ENCODE data around the gene DCLK1. TPM values are rescaled to one million over a fixed set of nuclear protein-coding genes. Genes with fewer than 3 reads are reported as not detected.

DCLK1 gene
- total RNA-seq, 1 donor from 2014 or later, result 3.9 TPM

GRCh38 chr13:35964863-35965180 is 166.4 kb downstream of the DCLK1 start:
- H3K27me3 Mint-ChIP-seq, result no peaks in the 10 kb centered on the region
- H3K9me3 Mint-ChIP-seq (ENCODE audit: low read depth), result peaks cover 8% of the 10 kb centered on the region
- no peak for TF ChIP-seq CTCF (IDR thresholded peaks at IDR 0.05; ENCODE audit: unreplicated experiment)
- no peak overlapping the region for H3K27ac Mint-ChIP-seq
- DNase-seq (ENCODE audit: low spot score, unreplicated experiment), result no peak
- no peaks in the 10 kb centered on the region for H3K4me1 Mint-ChIP-seq (ENCODE audit: low read depth)
- peaks cover 2% of the 10 kb centered on the region for H3K36me3 Mint-ChIP-seq (ENCODE audit: insufficient read depth)
- H3K4me3 Mint-ChIP-seq (ENCODE audit: low read depth), result no peak overlapping the region

- H3K27ac Mint-ChIP-seq, result no peak overlapping the region
- H3K36me3 Mint-ChIP-seq (ENCODE audit: insufficient read depth), result peaks cover 2% of the 10 kb centered on the region
- H3K9me3 Mint-ChIP-seq (ENCODE audit: low read depth), result peaks cover 8% of the 10 kb centered on the region
- no peaks in the 10 kb centered on the region for H3K27me3 Mint-ChIP-seq
- H3K4me3 Mint-ChIP-seq (ENCODE audit: low read depth), result no peak overlapping the region
- H3K4me1 Mint-ChIP-seq (ENCODE audit: low read depth), result no peaks in the 10 kb centered on the region
- TF ChIP-seq CTCF (IDR thresholded peaks at IDR 0.05; ENCODE audit: unreplicated experiment), result no peak
- no peak for DNase-seq (ENCODE audit: low spot score, unreplicated experiment)
Measured at GRCh38 chr13:35964011-35964862, 166.9 kb downstream of the DCLK1 start.

GRCh38 chr13:35961461-35962220 is 169.5 kb downstream of the DCLK1 start:
- H3K9me3 Mint-ChIP-seq (ENCODE audit: low read depth), result peaks cover 3% of the 10 kb centered on the region
- H3K27me3 Mint-ChIP-seq, result no peaks in the 10 kb centered on the region
- H3K27ac Mint-ChIP-seq, result no peak overlapping the region
- no peak for TF ChIP-seq CTCF (IDR thresholded peaks at IDR 0.05; ENCODE audit: unreplicated experiment)
- H3K4me1 Mint-ChIP-seq (ENCODE audit: low read depth), result no peaks in the 10 kb centered on the region
- peaks cover 2% of the 10 kb centered on the region for H3K36me3 Mint-ChIP-seq (ENCODE audit: insufficient read depth)
- no peak overlapping the region for H3K4me3 Mint-ChIP-seq (ENCODE audit: low read depth)
- DNase-seq (ENCODE audit: low spot score, unreplicated experiment), result no peak

- TF ChIP-seq CTCF (IDR thresholded peaks at IDR 0.05; ENCODE audit: unreplicated experiment), result no peak
- Mint-ChIP-seq H3K4me1 (ENCODE audit: low read depth) (no peaks in the 10 kb centered on the region), H3K9me3 (ENCODE audit: low read depth) (peaks cover 3% of the 10 kb centered on the region), H3K4me3 (ENCODE audit: low read depth) (no peak overlapping the region), H3K27me3 (no peaks in the 10 kb centered on the region), H3K27ac (no peak overlapping the region), H3K36me3 (ENCODE audit: insufficient read depth) (peaks cover 2% of the 10 kb centered on the region)
- DNase-seq (ENCODE audit: low spot score, unreplicated experiment), result no peak
Measured at GRCh38 chr13:35961002-35961401, 170.2 kb downstream of the DCLK1 start.

- peaks cover 3% of the 10 kb centered on the region for H3K4me1 Mint-ChIP-seq (ENCODE audit: low read depth)
- H3K36me3 Mint-ChIP-seq (ENCODE audit: insufficient read depth), result no peaks in the 10 kb centered on the region
- no peaks in the 10 kb centered on the region for H3K27me3 Mint-ChIP-seq
- no peak overlapping the region for H3K27ac Mint-ChIP-seq
- H3K9me3 Mint-ChIP-seq (ENCODE audit: low read depth), result no peaks in the 10 kb centered on the region
- no peak for DNase-seq (ENCODE audit: low spot score, unreplicated experiment)
- no peak overlapping the region for H3K4me3 Mint-ChIP-seq (ENCODE audit: low read depth)
- no peak for TF ChIP-seq CTCF (IDR thresholded peaks at IDR 0.05; ENCODE audit: unreplicated experiment)
Measured at GRCh38 chr13:35957996-35958395, 173.2 kb downstream of the DCLK1 start.
